ENCODE results near the gene OR2C3.

OR2C3 gene

GRCh38 chr1:247535402-247535801, 838 bp downstream of the OR2C3 start:
- H4K20me1 ChIP-seq (ENCODE audit: low read depth, low read length) = no peaks in the 10 kb centered on the region
- no peak overlapping the region for H3K9ac ChIP-seq (ENCODE audit: low read length)
- no peak overlapping the region for H3K4me2 ChIP-seq (ENCODE audit: low read depth, low read length, poor library complexity, severe bottlenecking)

GRCh38 chr1:247531937-247532336, 4.3 kb downstream of the OR2C3 start:
- Histone ChIP-seq H3K9ac (ENCODE audit: low read length) (no peak overlapping the region), H3K36me3 (ENCODE audit: low read length) (no peaks in the 10 kb centered on the region), H3K9me2 (replicated peaks; ENCODE audit: insufficient read depth, low read length) (no peaks in the 10 kb centered on the region), H4K20me1 (ENCODE audit: low read depth, low read length) (no peaks in the 10 kb centered on the region), H3K27ac (ENCODE audit: low read depth, low read length) (no peak overlapping the region), H3K4me2 (ENCODE audit: low read depth, low read length, poor library complexity, severe bottlenecking) (no peak overlapping the region), H3K27me3 (ENCODE audit: low read length) (no peaks in the 10 kb centered on the region), H3K9me3 (ENCODE audit: insufficient read depth, low read length) (no peaks in the 10 kb centered on the region), H3K79me2 (ENCODE audit: insufficient read depth, low read length) (no peaks in the 10 kb centered on the region), H2AFZ (ENCODE audit: low read depth, low read length, severe bottlenecking) (no peak overlapping the region), H3F3A (ENCODE audit: insufficient read depth) (no peaks in the 10 kb centered on the region), H3K4me3 (ENCODE audit: insufficient read depth, low read length, poor library complexity, severe bottlenecking) (no peak overlapping the region)
- no peak for TF ChIP-seq EZH2phosphoT487 (conservative IDR thresholded peaks at IDR 0.05; ENCODE audit: low read length)
- no peak for TF ChIP-seq CTCF (IDR thresholded peaks at IDR 0.05; ENCODE audit: insufficient read depth, low read length, poor library complexity, severe bottlenecking)

More at GRCh38 chr1:247535402-247535801, 838 bp downstream of the OR2C3 start:
- Histone ChIP-seq H2AFZ (ENCODE audit: low read depth, low read length, severe bottlenecking) (no peak overlapping the region), H3K9me3 (ENCODE audit: insufficient read depth, low read length) (no peaks in the 10 kb centered on the region), H3K4me3 (ENCODE audit: insufficient read depth, low read length, poor library complexity, severe bottlenecking) (no peak overlapping the region), H3K27ac (ENCODE audit: low read depth, low read length) (no peak overlapping the region), H3K27me3 (ENCODE audit: low read length) (no peaks in the 10 kb centered on the region), H3K79me2 (ENCODE audit: insufficient read depth, low read length) (no peaks in the 10 kb centered on the region), H3F3A (ENCODE audit: insufficient read depth) (no peaks in the 10 kb centered on the region), H3K36me3 (ENCODE audit: low read length) (no peaks in the 10 kb centered on the region), H3K9me2 (replicated peaks; ENCODE audit: insufficient read depth, low read length) (no peaks in the 10 kb centered on the region)
- TF ChIP-seq CTCF (IDR thresholded peaks at IDR 0.05; ENCODE audit: insufficient read depth, low read length, poor library complexity, severe bottlenecking) (no peak), EZH2phosphoT487 (conservative IDR thresholded peaks at IDR 0.05; ENCODE audit: low read length) (no peak)

- no peak for TF ChIP-seq EZH2phosphoT487 (conservative IDR thresholded peaks at IDR 0.05; ENCODE audit: low read length)
- no peak for TF ChIP-seq CTCF (IDR thresholded peaks at IDR 0.05; ENCODE audit: insufficient read depth, low read length, poor library complexity, severe bottlenecking)
- no peak overlapping the region for H3K9ac ChIP-seq (ENCODE audit: low read length)
- no peak overlapping the region for H2AFZ ChIP-seq (ENCODE audit: low read depth, low read length, severe bottlenecking)
These were observed 5.5 kb downstream of the OR2C3 start for GRCh38 chr1:247530785-247531184.

More at GRCh38 chr1:247530785-247531184, 5.5 kb downstream of the OR2C3 start:
- Histone ChIP-seq H3K4me3 (ENCODE audit: insufficient read depth, low read length, poor library complexity, severe bottlenecking) (no peak overlapping the region), H3K79me2 (ENCODE audit: insufficient read depth, low read length) (no peaks in the 10 kb centered on the region), H3K27ac (ENCODE audit: low read depth, low read length) (no peak overlapping the region), H3K36me3 (ENCODE audit: low read length) (no peaks in the 10 kb centered on the region), H3K9me3 (ENCODE audit: insufficient read depth, low read length) (no peaks in the 10 kb centered on the region), H4K20me1 (ENCODE audit: low read depth, low read length) (no peaks in the 10 kb centered on the region), H3K27me3 (ENCODE audit: low read length) (no peaks in the 10 kb centered on the region), H3K4me2 (ENCODE audit: low read depth, low read length, poor library complexity, severe bottlenecking) (no peak overlapping the region), H3K9me2 (replicated peaks; ENCODE audit: insufficient read depth, low read length) (no peaks in the 10 kb centered on the region), H3F3A (ENCODE audit: insufficient read depth) (no peaks in the 10 kb centered on the region)

Data from SU-DHL-6 (cell line).